Keratinocyte (primary cell): ENCODE data around the gene TENM3. TPM values are rescaled to one million over a fixed set of nuclear protein-coding genes. Genes with fewer than 3 reads are reported as not detected.

ENCODE experiments used
- DNase-seq: peaks from one replicate; pipeline ENCODE4 v3.0.0-alpha.2; 2011; ENCODE audit warnings: low read depth, missing footprints, low spot score
- FAIRE-seq: peaks from 2 replicates; lab custom pipeline; 2011; peaks lifted over from hg19 to GRCh38; lab: Jason Lieb, UNC
- H2AFZ ChIP-seq: 2 replicates; pipeline ENCODE4 v1.6.0; 2012; ENCODE audit warnings: low read length, control low read depth, inconsistent platforms; ENCODE audit not compliant: control insufficient read depth
- H3K27ac ChIP-seq: 2 replicates; pipeline ENCODE4 v1.5.1; 2011; ENCODE audit warnings: low read length; ENCODE audit not compliant: control insufficient read depth, insufficient read depth
- H3K27me3 ChIP-seq: 3 replicates; pipeline ENCODE4 v1.6.0; 2011; ENCODE audit warnings: low read length; ENCODE audit not compliant: control insufficient read depth, insufficient read depth; ENCODE audit errors: extremely low read depth
- H3K36me3 ChIP-seq, 2 experiments: 2 replicates in 1 of 2; 3 replicates in 1 of 2; pipeline ENCODE4 v1.5.1; 2011; ENCODE audit warnings: low read length in 2 of 2, mild to moderate bottlenecking in 1 of 2; ENCODE audit not compliant: control insufficient read depth in 2 of 2, insufficient read depth in 2 of 2; ENCODE audit errors: extremely low read depth in 1 of 2
- H3K4me1 ChIP-seq: 3 replicates; pipeline ENCODE4 v1.5.1; 2011; ENCODE audit warnings: low read length; ENCODE audit not compliant: control insufficient read depth, insufficient read depth; ENCODE audit errors: extremely low read depth
- H3K4me2 ChIP-seq: 3 replicates; pipeline ENCODE4 v1.6.0; 2011; ENCODE audit warnings: low read depth, low read length; ENCODE audit not compliant: control insufficient read depth, insufficient read depth; ENCODE audit errors: extremely low read depth
- H3K4me3 ChIP-seq, 3 experiments: fragments of 200-600 bp in 1 of 3; sonication (generic) in 1 of 3; 2 replicates in 2 of 3; 3 replicates in 1 of 3; pipeline ENCODE4 v1.5.1; 2011 to 2016; ENCODE audit warnings: low read length in 3 of 3, mild to moderate bottlenecking in 3 of 3, control low read depth in 2 of 3, inconsistent platforms in 1 of 3, low read depth in 1 of 3, mixed read lengths in 1 of 3, mixed run types in 1 of 3, moderate library complexity in 1 of 3; ENCODE audit not compliant: control insufficient read depth in 2 of 3, insufficient read depth in 2 of 3; ENCODE audit errors: extremely low read depth in 1 of 3
- H3K79me2 ChIP-seq: 2 replicates; pipeline ENCODE4 v1.6.0; 2012; ENCODE audit warnings: low read length; ENCODE audit not compliant: control insufficient read depth, insufficient read depth
- H3K9ac ChIP-seq: 3 replicates; pipeline ENCODE4 v1.6.0; 2011; ENCODE audit warnings: low read length; ENCODE audit not compliant: control insufficient read depth, insufficient read depth; ENCODE audit errors: extremely low read depth
- H3K9me1 ChIP-seq: 3 replicates; pipeline ENCODE4 v1.6.0; 2011; ENCODE audit warnings: low read length; ENCODE audit not compliant: control insufficient read depth, insufficient read depth; ENCODE audit errors: extremely low read depth
- H3K9me3 ChIP-seq: 2 replicates; pipeline ENCODE4 v1.5.1; 2012; ENCODE audit warnings: low read depth, low read length; ENCODE audit not compliant: control insufficient read depth
- H4K20me1 ChIP-seq: 3 replicates; pipeline ENCODE4 v1.6.0; 2011; ENCODE audit warnings: low read length; ENCODE audit not compliant: control insufficient read depth, insufficient read depth; ENCODE audit errors: extremely low read depth
- CTCF ChIP-seq, 3 experiments: IDR thresholded peaks in 1 of 3; conservative IDR thresholded peaks in 1 of 3; optimal IDR thresholded peaks in 1 of 3; 2 replicates in 2 of 3; 3 replicates in 1 of 3; pipeline versions ENCODE3 to v1.5.1; 2011; ENCODE audit warnings: low read length in 3 of 3, mild to moderate bottlenecking in 3 of 3, moderate library complexity in 2 of 3, control low read depth in 1 of 3, inconsistent platforms in 1 of 3; ENCODE audit not compliant: insufficient read depth in 2 of 3; ENCODE audit errors: extremely low read depth in 1 of 3
- EZH2 ChIP-seq: IDR thresholded peaks from one replicate; pipeline ENCODE4 v1.6.1; 2012; ENCODE audit warnings: inconsistent platforms, mild to moderate bottlenecking, low read length, moderate library complexity
- dilution Hi-C: fragments of 300-500 bp; cut with MboI; formaldehyde crosslinking; loops from one replicate; pipeline ENCODE4 v1.7.0; 2020; ENCODE audit warnings: low sequenced_read_pairs; ENCODE audit not compliant: extremely low pct_ligation_motif_present
- polyA plus RNA-seq, 5 experiments: library from polyadenylated mRNA; depleted of rRNA in 3 of 5; stranded (reverse) in 3 of 5; stranded (forward) in 1 of 5; unstranded in 1 of 5; fragments of >200 nt; gene quantifications; 1 replicate in 1 of 5; 2 replicates in 3 of 5; 3 replicates in 1 of 5; pipeline versions ENCODE4 v1.2.1 to v1.2.3, GENCODE V29; 2011 to 2012; ENCODE audit warnings: missing spikeins in 2 of 5, low read depth in 1 of 5, low replicate concordance in 1 of 5

TENM3 gene
- polyA plus RNA-seq, 1 donor (not counting 4 experiments of a cell fraction or from before 2014, with no cell fraction given) = 17.0 TPM

- H3K4me3 ChIP-seq = no peak overlapping the region
- H3K9ac ChIP-seq = no peak overlapping the region
- H3K9me1 ChIP-seq = no peaks in the 10 kb centered on the region
- H3K4me1 ChIP-seq = no peaks in the 10 kb centered on the region
- no peaks in the 10 kb centered on the region for H3K27me3 ChIP-seq
- no peak overlapping the region for H3K4me2 ChIP-seq
- FAIRE-seq (no peak), DNase-seq (no peak)
- H3K27ac ChIP-seq = no peak overlapping the region
- no peaks in the 10 kb centered on the region for H3K9me3 ChIP-seq
- TF ChIP-seq EZH2 (no peak), CTCF (optimal IDR thresholded peaks at IDR 0.05 in 1 of 3, IDR thresholded peaks at IDR 0.05 in 1 of 3, conservative IDR thresholded peaks at IDR 0.05 in 1 of 3; ENCODE audit: extremely low read depth in 1 of 3, insufficient read depth in 2 of 3, low read length in 3 of 3) (no peak)
- no peaks in the 10 kb centered on the region for H3K36me3 ChIP-seq
- dilution Hi-C loops = no loop called here
- no peaks in the 10 kb centered on the region for H3K79me2 ChIP-seq
- no peaks in the 10 kb centered on the region for H4K20me1 ChIP-seq
- no peak overlapping the region for H2AFZ ChIP-seq
Observed at GRCh38 chr4:182502064-182502463, 258.9 kb downstream of the TENM3 start.

GRCh38 chr4:182504463-182504862 is 261.3 kb downstream of the TENM3 start:
- no peak overlapping the region for H2AFZ ChIP-seq

More at GRCh38 chr4:182504463-182504862, 261.3 kb downstream of the TENM3 start:
- no peak overlapping the region for H3K9ac ChIP-seq
- no peaks in the 10 kb centered on the region for H3K27me3 ChIP-seq
- H3K4me1 ChIP-seq = no peaks in the 10 kb centered on the region
- H3K36me3 ChIP-seq = no peaks in the 10 kb centered on the region
- FAIRE-seq (no peak), DNase-seq (no peak)
- no peaks in the 10 kb centered on the region for H3K79me2 ChIP-seq
- no peaks in the 10 kb centered on the region for H4K20me1 ChIP-seq
- dilution Hi-C loops = no loop called here
- H3K4me3 ChIP-seq = no peak overlapping the region
- no peak overlapping the region for H3K27ac ChIP-seq
- H3K9me3 ChIP-seq = no peaks in the 10 kb centered on the region
- H3K9me1 ChIP-seq = no peaks in the 10 kb centered on the region
- no peak overlapping the region for H3K4me2 ChIP-seq
- no peak for TF ChIP-seq EZH2
- TF ChIP-seq CTCF (optimal IDR thresholded peaks at IDR 0.05 in 1 of 3, IDR thresholded peaks at IDR 0.05 in 1 of 3, conservative IDR thresholded peaks at IDR 0.05 in 1 of 3; ENCODE audit: extremely low read depth in 1 of 3, insufficient read depth in 2 of 3, low read length in 3 of 3) = no peak
